GM10266 (cell line): ENCODE measurements around the gene MTM1.

ENCODE experiments used
- DNase-seq: peaks from one replicate; pipeline ENCODE4 v3.0.0; 2012; ENCODE audit errors: extremely low spot score
- CTCF ChIP-seq: IDR thresholded peaks from 2 replicates; pipeline ENCODE4 v1.5.1; 2012; ENCODE audit warnings: mild to moderate bottlenecking, low read depth; ENCODE audit not compliant: control insufficient read depth, insufficient read depth; ENCODE audit errors: missing control alignments

Gene MTM1

GRCh38 chrX:150602743-150603142 lies 34.3 kb downstream of the MTM1 start:
- TF ChIP-seq CTCF = no peak

GRCh38 chrX:150605603-150606002 lies 37.2 kb downstream of the MTM1 start:
- TF ChIP-seq CTCF = no peak
- no peak for DNase-seq

More at GRCh38 chrX:150602743-150603142, 34.3 kb downstream of the MTM1 start:
- DNase-seq = no peak

- no peak for DNase-seq
- TF ChIP-seq CTCF = no peak
Measured at GRCh38 chrX:150607201-150607600, 38.8 kb downstream of the MTM1 start.

GRCh38 chrX:150610043-150610442 lies 41.6 kb downstream of the MTM1 start:
- TF ChIP-seq CTCF = no peak
- no peak for DNase-seq

GRCh38 chrX:150610446-150610845 lies 42.0 kb downstream of the MTM1 start:
- TF ChIP-seq CTCF = no peak
- DNase-seq = no peak

- no peak for DNase-seq
- TF ChIP-seq CTCF = no peak
Measured at GRCh38 chrX:150615356-150615755, 46.9 kb downstream of the MTM1 start.

- no peak for TF ChIP-seq CTCF
- DNase-seq = no peak
Measured at GRCh38 chrX:150616179-150616862, 47.9 kb downstream of the MTM1 start.
